HG02884 (cell line): ENCODE data around the gene KIF25.
"Not testable (repeated sequence)": the region's sequence is repeated elsewhere in the genome, so short reads cannot be mapped to it uniquely, and the experiment has no call there.

ENCODE experiments used
- ATAC-seq: cut with Tn5 transposase; IDR thresholded peaks from one replicate; pipeline ENCODE4 v1.9.1; 2021; ENCODE audit warnings: mild to moderate bottlenecking, moderate library complexity; ENCODE audit not compliant: unreplicated experiment

KIF25 gene

DNA sequence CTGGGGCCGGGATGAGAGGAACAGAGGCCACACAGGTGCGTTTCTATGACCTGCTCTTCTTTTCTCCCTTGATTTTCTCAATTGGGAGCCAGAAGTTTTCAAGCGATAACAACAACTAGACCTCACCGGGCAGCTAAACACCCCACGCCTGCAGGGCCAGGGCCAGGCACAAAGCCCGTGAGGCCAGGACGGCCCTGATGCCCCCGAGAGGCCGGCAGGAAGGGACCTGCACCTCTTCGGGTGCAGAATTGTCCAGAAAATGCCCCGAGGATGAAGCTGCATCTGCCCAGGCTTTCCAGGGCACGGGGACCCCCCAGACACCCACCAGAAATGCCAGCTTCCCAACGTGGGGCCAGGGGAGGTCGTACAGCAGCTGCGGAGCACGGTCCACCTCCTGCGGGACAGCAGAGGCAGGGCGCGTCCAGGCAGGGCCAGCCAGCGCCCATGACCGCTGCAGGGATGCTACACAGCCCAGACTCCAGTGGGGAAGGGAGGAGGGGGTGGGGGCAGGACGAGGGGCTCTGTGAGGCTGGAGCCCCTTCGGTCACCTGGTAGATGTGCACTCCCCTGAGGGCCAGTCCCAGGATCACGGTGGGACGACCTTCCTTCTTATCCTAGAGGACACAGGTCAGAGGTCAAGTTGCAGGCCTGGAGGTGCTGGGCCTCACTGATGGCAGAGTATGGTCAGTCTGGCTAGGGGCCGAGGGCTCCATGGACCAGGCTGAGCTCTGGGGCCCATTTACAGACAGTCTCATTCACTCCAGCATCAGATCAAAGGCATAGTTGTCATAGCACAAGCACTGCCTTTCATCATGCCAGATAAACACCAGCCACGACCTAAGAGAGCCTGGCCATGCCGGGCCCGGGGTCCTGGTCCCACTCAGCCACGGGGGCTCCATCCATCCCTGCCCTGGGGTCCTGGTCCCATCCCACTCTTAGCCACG lies 65.1 kb downstream of the KIF25 start:
- no peak for ATAC-seq

DNA sequence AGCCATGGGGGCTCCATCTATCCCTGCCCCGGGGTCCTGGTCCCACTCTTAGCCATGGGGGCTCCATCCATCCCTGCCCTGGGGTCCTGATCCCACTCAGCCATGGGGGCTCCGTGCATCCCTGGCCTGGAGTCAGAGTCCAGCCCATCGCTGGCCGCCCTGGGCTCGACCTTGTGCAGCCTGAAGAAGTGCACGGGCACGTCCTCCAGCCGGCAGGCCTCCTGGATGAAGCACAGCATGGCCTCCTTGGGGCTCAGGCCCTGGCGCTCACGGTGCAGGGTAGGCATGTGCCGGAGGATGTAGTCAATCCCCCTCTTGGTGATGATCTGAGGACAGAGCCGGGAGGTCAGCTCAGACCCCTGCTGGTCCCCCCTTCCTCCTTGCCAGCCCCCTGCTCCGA lies 66.0 kb downstream of the KIF25 start:
- no peak for ATAC-seq

DNA sequence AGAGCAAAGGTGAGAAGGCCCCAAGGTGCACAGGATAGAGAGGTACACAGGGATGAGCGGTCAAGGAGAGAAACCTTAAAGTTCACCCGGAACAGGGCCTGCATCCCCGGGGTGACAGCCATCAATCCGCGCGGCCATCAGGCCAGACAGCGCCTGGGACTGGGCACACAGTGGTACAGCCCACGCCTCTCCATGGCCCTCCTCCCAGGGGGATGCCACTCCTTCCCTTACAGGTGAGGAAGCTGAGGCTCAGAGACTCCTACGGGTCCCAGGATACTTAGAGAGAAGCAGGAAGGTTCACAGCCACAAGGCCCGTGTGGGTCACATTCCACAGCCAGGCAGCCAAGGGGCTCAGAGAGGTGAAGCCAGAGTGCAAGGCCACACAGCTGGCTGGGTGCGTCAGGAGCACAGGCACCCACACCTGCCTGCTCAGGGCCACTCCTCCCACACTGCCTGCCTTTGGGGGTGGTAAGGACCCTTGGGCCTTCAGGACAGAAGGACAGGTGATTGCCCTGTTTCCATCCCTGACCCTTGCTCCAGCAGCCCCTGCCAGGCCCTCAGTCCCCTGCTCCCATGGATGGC lies 66.8 kb downstream of the KIF25 start:
- ATAC-seq: no peak

DNA sequence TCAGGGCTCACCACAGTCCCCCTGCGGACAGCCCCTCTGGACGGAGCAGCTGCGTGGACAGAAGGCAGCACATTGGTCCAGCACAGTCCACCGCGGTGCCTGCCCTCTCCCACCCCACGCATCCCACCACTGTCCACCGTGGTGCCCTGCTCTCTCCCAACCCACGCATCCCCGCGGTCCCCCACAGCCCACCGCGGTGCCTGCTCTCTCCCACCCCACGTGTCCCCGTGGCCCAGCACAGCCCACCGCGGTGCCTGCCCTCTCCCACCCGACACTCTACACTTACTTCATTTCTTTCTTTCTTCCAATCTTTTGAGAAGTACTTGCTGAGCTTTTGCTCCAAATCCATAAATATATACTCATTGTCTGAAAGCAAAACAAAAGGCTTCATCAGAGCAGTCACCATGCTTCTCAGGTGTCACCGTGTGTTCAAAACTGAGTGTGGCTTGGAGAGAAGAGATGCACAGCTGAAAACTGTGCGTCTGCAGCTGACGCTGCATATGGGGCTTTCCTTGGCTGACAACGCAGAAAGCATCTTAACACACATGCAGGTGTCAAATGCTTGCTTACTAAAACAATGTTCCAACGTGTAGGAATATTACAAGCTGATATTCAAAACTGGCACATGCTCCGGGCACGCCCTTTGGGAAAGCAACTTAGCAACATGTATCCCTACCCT lies 69.7 kb downstream of the KIF25 start:
- no peak for ATAC-seq

DNA sequence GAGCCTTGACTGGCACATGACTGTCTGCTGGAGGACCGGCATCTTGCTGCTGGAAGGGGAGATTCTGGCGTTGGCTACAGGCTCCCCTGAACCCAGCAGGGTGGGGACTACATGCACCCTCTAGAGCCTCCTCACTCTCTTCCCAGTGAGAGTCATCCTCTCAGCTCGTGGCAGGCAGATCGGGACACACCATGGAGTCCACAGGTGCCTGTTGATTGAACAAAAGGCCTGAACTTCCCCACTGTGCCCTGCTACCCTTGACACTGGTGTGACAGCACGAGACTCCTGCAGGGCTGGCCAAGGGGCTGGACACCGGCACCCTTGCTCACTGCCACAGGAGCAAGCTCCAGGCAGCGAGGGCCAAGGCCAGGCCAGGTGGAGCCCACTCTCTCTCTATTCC lies 73.3 kb downstream of the KIF25 start:
- ATAC-seq: no peak

DNA sequence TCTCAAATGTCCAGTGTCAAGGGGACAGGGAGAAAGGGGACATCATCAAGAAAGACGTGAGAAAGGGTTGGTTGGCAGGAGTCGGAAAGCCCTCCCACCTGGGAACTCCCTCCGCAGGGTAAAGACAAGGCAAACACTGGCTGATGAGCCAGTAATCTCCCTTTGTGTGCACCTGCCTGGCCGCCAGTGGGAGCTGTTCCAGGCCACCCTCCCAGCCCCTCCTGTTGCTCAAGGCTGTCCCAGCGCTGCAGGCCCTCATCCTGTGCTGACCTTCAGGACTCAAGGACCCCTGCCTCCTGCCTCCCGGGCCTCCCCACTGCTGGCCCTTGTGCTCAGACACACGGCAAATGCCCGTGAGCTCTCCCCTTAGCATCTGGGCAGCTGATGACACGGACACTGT lies 74.1 kb downstream of the KIF25 start:
- no peak for ATAC-seq

DNA sequence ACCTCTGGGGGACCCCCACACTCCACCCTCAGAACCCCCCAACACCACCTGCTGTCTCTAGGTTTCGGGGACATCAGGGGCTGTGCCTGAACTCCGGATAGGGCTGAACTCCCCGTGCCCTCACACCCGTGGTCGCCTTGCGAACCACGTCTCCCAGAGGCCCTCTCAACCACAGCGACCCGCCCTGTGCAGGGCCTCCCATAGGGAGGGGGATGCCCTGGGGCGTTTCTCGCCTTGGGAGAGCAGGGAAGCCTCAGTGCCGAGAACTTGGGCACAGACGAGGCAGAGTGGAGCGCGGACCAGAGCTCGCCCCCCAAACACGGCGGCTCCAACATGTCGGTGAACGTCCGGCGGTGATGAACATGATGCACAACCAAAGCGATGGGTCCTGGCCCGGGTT lies 74.8 kb downstream of the KIF25 start:
- no peak for ATAC-seq

DNA sequence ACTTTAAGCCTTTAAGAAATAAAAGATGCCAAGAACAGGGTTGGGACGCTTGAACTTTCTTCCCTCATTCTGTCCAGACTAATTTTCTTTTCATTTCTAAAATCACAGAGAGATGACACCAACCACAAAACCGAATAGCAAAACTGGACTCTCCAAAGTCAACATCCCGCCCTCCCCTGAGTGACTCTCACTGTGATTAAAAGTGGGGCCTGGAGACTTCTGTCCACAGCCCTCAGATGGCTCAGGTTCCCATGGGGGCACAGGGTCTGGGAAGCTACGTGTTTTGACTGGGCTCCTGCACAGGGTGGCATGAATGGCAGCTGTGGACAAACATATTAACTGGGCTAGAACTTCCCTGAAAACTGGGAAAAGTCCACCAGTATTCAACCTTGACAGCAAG lies 75.3 kb downstream of the KIF25 start:
- no peak for ATAC-seq

DNA sequence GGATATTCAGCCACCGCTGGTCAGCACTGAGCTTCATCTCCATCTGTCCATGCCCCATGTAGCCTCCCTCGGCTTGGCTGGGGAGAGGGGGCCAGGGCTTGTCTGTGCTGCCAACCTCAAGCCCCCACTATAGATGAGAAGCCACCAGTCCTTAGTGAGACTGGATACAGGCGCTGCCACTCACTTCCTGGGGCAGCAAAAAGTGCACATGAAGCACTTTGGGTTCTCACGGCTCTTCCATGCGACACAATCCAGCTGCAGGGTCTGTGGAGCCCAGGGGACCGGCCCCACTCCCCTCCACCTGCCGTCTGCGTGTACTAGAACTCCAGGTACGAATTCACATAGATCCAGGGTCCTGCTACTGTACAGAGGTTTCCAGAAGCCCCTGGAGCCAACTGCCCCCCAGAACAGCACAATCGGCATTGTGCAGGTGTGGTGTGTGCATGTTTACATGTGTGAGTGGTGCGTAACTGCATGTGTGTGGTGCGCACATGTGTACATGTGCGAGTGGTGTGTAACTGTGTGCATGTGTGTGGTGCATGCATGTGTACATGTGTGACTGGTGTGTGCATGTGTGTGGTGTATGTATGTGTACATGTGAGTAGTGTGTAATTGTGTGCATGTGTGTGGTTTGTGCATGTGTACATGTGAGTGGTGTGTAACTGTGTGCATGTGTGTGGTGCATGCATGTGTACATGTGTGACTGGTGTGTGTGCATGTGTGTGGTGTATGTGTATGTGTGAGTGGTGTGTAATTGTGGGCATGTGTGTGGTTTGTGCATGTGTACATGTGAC lies 76.7 kb downstream of the KIF25 start:
- no peak for ATAC-seq

DNA sequence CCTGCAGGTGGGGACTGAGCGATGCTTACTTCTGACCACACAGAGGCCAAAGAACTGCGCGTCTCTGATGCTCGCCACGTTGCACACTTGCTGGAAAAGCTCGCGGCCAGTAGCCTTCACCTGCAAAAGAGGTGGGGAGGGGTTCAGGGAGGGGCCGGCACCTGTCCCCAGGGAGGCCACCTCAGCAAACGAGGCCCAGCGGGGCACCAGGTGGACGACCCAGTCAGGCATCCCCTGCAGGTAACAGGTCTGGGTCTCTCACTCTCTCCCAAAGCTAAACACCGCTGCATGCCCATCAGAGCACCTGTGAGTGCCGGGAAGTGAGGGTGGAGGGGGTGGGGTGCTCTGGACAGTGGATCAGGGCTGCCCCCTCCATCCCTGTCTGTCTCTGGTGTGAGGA lies 77.7 kb downstream of the KIF25 start:
- no peak for ATAC-seq

DNA sequence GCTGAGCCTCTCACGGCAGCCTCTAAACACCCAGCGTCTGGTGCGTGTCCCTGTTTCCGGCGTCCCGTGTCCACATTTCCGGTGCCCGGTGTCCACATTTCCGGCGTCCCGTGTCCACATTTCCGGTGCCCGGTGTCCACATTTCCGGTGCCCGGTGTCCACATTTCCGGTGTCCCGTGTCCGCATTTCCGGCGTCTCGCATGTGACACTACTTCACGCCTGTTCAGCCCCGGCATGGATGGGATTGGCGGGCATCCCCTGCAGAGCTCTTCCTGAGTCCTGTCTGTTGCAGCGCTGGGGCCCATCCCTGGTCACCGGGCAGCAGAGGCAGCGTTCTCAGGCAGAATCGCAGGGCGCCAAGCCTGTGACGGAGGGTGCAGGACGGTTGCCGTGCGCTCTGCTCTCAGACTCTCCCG lies 78.3 kb downstream of the KIF25 start:
- ATAC-seq: no peak

DNA sequence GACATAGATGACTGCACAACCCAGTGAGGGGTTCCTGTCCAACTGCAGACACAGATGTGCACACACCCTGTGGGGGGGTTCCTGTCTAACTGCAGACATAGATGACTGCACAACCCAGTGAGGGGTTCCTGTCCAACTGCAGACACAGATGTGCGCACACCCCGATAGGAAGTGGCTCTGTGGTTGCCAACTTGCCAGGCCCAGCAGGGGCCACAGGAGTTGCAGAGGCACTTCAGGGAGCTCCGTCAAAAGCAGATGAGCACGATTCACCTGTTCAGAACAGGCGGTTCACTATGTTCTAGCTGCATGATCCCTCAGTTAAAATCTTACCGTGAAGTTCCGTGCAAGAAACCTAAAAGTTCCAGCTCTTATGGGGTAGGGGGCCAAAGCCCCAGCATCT lies 79.9 kb downstream of the KIF25 start:
- ATAC-seq: not testable (repeated sequence)

DNA sequence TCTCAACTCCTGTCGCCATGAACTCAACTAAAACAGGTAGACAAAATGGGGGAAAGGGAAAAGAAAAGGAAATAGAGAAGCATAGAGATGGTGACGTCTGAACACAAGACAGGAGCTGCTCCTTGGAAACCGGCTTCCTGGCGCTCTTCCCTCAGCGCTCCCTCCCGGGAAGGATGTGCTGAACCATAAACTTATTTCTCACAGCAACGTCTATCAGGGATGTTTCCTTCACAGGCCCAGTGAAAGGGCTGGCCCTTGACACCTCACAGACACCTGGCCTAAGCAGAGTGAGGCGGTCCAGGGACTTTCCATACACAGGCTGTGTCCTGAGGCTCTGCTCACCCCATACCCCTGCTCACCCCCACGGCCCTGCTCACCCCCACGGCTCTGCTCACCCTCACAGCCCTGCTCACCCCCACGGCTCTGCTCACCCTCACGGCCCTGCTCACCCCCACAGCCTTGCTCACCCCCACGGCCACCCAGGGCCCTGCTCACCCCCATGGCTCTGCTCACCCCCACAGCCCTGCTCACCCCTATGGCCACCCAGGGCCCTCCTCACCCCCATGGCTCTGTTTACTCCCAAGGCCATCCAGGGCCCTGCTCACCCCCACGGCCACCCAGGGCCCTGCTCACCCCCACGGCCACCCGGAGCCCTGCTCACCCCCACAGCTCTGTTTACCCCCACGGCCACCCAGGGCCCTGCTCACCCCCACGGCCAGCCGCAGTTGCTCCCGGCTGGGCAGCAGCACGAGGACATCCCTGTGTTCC lies 80.9 kb downstream of the KIF25 start:
- ATAC-seq: no peak

DNA sequence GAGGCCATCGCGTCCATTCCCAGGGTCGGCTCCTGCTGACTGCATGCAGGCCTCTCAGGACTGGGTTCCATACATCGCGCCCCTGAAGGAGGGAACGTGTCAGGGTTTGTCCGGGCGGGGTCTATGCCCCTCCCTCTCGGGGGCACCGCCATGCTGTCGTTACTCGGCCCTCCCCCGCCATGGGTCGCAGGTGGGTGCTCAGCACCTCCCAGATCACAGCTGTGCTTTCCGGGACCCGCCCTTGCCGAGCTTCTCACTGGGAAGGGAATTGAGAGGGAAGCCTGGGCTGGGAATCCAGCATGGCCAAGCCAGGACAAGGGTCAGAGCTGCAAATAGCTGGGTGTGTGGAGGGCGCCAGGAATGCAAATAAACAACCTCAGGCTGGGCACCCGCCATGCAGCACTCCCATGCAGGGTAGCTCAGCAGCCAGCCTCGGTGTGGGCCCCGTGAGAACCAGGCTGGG lies 81.5 kb downstream of the KIF25 start, which contains the start of gene FRMD1:
FRMD1 (minus strand) TSS at position 270 of the 463 bp plus-strand sequence; CDS start at position 152, 118 bp downstream.
- no peak for ATAC-seq

DNA sequence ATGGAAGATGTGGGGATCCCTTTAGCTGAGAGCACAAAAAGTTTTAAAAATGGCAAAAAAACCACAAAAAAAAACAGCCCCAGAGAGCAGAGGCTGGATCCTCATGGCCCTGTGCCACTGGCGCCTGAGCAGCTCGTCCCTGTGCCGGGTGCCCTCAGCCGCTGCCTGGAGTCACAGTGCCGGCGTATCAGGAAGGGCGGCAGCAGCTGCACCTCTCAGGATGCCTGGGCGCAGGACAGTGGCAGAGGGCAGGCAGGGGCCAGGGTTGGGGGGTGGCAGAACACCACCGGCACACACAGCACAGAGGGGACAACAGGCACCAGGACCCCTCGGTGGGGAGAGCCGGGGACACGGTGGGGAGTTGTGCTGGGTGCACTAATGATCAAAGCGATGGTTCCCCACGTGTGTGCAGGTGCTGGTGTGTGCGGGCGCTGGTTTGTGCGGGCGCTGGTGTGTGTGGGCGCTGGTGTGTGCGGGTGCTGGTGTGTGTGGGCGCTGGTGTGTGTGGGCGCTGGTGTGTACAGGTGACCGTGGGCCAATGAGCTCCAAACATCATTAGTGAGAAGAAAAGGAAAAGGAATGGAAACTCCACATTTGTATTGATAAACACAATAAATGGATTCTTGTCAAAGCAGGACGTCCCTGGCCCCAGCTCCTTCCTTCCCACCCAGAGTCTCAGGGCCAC lies 83.1 kb downstream of the KIF25 start:
- ATAC-seq: no peak

DNA sequence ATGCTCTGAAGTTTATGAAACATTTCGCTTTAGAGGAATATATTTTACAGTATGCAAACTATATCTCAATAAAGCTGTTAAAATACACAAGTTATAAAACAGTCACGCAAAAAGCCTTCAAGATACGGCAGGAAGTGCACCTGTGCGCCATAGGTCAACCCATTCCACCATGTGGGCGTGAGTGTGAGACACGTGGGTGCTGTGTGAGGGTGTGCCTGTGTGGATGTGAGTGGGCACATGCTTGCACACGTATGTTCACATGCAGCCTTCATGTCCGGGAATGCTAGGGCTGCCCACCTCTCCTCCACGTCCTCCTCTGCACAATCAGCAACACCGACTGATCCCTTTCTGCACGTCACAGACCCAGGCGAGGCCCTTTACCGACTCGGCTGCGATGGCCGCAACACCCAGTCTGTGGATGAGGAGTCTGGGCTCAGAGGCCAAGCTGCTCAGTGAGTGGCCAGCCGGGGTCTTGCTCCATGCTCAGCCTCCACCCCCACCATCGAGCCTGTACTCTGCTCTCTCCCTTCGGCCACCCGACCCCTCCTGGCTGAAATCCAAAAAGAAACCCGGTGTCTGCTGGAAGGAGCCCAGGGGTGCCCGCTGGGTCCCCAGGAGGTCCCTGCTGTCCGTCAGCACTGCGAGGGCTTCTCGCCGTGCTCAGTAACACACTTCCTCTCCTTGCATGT lies 84.5 kb downstream of the KIF25 start:
- ATAC-seq: no peak

DNA sequence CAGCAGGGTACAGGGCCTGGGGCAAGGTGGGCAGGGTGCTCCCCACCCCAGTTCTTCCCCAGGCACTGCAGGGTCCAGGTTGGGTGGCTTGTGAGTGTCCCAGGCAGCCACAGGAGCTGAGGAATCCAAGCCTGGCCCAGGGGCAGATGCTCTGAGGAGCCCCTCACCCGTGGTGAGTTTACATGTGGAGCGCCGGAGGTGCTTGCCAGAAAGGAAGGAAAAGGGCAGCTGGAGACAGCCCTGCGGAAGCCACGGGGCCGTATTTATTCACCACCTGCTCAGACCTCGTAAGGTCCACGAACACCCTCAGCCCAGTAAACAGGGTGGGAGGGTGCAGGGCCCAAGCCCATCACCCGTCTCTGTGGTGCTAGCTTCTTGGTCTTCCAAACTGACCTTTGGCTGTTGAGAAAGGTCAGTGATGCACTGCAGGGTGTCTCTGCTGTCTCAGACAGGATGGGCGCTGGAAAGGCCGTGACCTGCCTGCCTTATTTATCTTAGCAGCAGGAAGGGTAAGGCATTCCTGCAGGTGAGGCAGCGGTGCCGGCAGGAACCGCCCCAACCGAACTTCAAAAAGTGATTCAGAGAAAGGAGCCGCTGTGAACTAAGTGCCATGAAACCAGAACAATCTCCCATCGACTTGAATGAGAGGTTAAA lies 85.5 kb downstream of the KIF25 start:
- ATAC-seq: no peak

DNA sequence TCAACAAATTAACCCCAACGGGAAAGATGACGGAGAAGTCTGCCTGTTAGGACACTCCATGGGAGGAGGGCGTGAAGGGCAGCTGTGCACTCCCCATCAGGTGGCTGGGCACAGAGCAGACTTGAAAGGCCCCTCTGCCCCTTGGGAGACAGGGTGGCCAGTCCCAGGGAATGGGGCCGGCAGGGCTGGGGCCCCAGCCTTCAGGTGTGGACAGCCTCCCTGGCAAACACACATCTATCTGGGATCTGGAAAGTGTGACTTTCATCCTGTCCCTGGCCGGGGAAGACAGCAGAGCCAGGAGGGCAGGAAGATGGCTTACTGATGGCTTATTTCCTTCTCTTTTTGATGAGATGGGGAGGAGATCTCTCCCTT lies 86.0 kb downstream of the KIF25 start:
- no peak for ATAC-seq
